HG03039 (cell line): Measurements from ENCODE around the gene EPX.

ENCODE experiments used
- ATAC-seq: cut with Tn5 transposase; IDR thresholded peaks from one replicate; pipeline ENCODE4 v1.9.1; 2021; ENCODE audit warnings: mild to moderate bottlenecking, moderate library complexity; ENCODE audit not compliant: unreplicated experiment

The EPX gene

GRCh38 chr17:58184986-58185761 is 7.4 kb upstream of the EPX start:
- no peak for ATAC-seq

- no peak for ATAC-seq
Observed at GRCh38 chr17:58186591-58186990, 5.9 kb upstream of the EPX start.

DNA sequence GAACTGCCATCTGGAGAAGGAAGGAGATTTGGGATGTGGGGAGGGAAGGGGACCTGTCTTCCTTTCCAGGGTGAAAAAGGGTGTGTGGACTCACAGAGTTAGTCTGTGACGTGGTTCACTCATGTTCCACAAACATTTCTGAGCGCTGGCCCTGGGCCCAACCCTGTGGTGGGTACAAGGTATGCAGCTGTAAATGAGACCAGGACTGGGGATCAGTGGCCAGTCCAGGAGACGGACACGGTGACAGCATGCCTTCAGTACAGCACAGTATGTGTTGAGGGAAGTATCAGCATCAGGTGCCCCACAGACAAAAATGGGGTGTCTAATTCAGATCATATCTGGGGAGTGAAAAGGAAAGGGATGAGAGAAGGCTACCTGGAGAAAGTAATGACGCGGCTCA is 5.5 kb upstream of the EPX start:
- ATAC-seq = no peak

GRCh38 chr17:58187675-58188074 is 4.9 kb upstream of the EPX start:
- ATAC-seq = no peak

GRCh38 chr17:58189436-58190146 is 2.9 kb upstream of the EPX start:
- ATAC-seq = no peak

- no peak for ATAC-seq
Observed at GRCh38 chr17:58191241-58191896, 1.2 kb upstream of the EPX start.

- ATAC-seq = no peak
Observed at GRCh38 chr17:58193641-58194255, 1.2 kb downstream of the EPX start.

DNA sequence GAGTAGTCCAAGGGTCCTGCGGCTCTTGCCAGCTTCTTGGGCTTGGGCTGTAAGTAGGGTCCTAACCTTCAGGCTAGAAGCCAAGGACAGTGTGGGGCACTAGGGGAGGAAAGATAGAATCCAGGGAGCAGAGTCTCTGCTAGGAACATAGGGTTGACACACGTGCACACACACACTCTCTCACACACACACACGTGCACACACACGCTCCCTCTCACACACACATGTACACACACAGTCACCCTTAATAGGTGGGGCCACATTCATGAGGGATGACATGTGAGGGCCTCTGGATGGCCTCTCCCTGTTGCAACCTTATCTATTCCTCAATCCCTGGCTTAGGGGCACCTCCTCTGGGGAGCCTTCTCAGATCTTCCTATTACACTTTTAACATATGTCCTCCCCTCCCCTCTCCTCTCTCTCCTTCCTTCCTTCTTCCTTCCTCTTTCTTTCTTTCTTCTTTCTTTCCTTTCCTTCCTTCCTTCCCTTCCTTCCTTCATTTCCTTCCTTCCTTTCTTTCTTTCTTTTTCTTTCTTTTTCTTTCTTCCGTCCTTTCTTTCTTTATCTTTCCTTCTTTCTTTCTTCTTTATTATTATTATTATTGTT is 3.1 kb downstream of the EPX start:
- ATAC-seq = no peak

- no peak for ATAC-seq
Observed at GRCh38 chr17:58196610-58197009, 4.1 kb downstream of the EPX start.

GRCh38 chr17:58200024-58200633 is 7.6 kb downstream of the EPX start:
- no peak for ATAC-seq

- ATAC-seq = no peak
Observed at GRCh38 chr17:58202859-58203258, 10.3 kb downstream of the EPX start.

- ATAC-seq = no peak
Observed at GRCh38 chr17:58204796-58205195, 12.3 kb downstream of the EPX start.

GRCh38 chr17:58205936-58206335 is 13.4 kb downstream of the EPX start:
- ATAC-seq = no peak

GRCh38 chr17:58207451-58207850 is 14.9 kb downstream of the EPX start:
- no peak for ATAC-seq

DNA sequence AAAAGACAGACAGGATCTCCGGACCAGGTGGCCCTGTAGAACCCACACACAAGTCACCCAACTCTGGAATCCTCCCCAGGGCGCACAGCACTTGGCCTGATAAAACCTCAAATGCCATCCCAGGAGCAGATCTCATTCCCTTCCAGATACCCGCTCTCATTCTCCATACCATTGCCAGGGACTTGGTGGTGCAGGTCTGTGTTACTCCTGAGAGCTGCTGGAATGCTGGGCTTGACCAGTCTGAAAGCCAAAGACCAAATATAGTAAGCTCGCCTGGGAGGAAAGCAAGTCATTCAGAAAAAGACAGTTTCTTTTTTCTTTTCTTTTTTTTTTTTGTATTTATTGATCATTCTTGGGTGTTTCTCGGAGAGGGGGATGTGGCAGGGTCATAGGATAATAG is 15.8 kb downstream of the EPX start:
- ATAC-seq = no peak

DNA sequence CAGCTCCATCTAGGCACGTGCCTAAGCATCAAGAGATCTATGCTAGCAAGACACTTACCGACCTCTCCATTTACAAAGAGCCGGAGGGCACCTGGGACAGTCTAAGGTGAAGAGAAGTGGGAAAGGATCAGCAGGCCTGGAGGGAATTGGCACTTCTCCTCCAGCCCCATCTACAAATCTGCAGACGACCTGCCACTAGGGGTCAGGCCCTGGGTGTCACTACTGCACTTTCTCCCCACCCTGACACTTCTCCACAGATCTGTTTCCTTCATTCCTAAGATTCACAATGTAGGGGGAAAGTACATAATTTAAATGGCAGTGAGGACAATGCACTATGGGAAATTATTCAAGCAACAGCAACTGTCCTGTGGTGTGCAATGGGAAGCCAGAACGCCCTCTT is 18.4 kb downstream of the EPX start:
- no peak for ATAC-seq

- no peak for ATAC-seq
Observed at GRCh38 chr17:58215685-58216084, 23.2 kb downstream of the EPX start.

- ATAC-seq = no peak
Observed at GRCh38 chr17:58217766-58218165, 25.2 kb downstream of the EPX start.

GRCh38 chr17:58219007-58219788 is 26.7 kb downstream of the EPX start, which contains the start of gene MKS1:
TSS of gene MKS1 (minus strand) at chr17:58219255. CDS start at chr17:58219230, 25 bp downstream.
- ATAC-seq = peak; percentile 88

DNA sequence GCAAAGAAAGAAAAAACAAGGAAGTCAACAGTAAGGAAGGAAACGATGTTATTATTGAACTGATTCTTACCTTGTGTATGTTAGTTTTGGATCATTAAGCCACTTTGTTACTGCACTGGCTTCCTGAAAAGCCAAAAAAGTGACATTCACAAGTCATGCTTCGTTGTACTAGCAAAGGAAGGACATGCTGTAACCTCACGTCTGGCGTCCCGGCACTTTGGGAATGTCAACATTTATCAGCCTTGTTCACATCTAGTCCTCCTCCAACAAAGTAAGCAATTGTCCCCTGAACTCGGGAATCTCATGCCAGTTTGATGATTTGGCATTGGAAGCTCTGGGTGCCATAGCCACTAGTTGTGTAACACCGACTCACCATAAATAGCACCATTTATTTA is 27.3 kb downstream of the EPX start:
- no peak for ATAC-seq
